H9 (cell line): ENCODE results near the gene C1orf122. TPM values are rescaled to one million over a fixed set of nuclear protein-coding genes. Genes with fewer than 3 reads are reported as not detected.

Source experiments
- DNase-seq: peaks from one replicate; pipeline ENCODE4 v3.0.0-alpha.2; 2017
- H2AFZ ChIP-seq: one replicate; pipeline ENCODE4 v1.6.1; 2013; ENCODE audit warnings: mild to moderate bottlenecking, low read length, control low read depth, moderate library complexity
- H2AK5ac ChIP-seq: 2 replicates; pipeline ENCODE4 v1.6.1; 2013; ENCODE audit warnings: low read length, control low read depth, mixed read lengths; ENCODE audit not compliant: insufficient read length
- H2BK120ac ChIP-seq: one replicate; pipeline ENCODE4 v1.6.1; 2013; ENCODE audit warnings: low read depth, mild to moderate bottlenecking, low read length, control low read depth, inconsistent platforms; ENCODE audit not compliant: poor library complexity, severe bottlenecking
- H2BK12ac ChIP-seq: 2 replicates; pipeline ENCODE4 v1.6.1; 2013; ENCODE audit warnings: low read length, control low read depth, mixed read lengths, low read depth; ENCODE audit not compliant: insufficient read length
- H2BK15ac ChIP-seq: 2 replicates; pipeline ENCODE4 v1.6.1; 2013; ENCODE audit warnings: low read depth, low read length, control low read depth
- H2BK20ac ChIP-seq: one replicate; pipeline ENCODE4 v1.6.1; 2013; ENCODE audit warnings: low read depth, mild to moderate bottlenecking, low read length, control low read depth, inconsistent platforms; ENCODE audit not compliant: poor library complexity, severe bottlenecking
- H2BK5ac ChIP-seq: 2 replicates; pipeline ENCODE4 v1.6.1; 2013; ENCODE audit warnings: low read length, control low read depth, mixed read lengths; ENCODE audit not compliant: insufficient read length
- H3K14ac ChIP-seq: 2 replicates; pipeline ENCODE4 v1.6.1; 2013; ENCODE audit warnings: low read length, control low read depth; ENCODE audit not compliant: insufficient read depth
- H3K18ac ChIP-seq: 2 replicates; pipeline ENCODE4 v1.6.1; 2013; ENCODE audit warnings: low read depth, mild to moderate bottlenecking, mixed read lengths, low read length, control low read depth; ENCODE audit not compliant: insufficient read length
- H3K23ac ChIP-seq: 2 replicates; pipeline ENCODE4 v1.6.1; 2013; ENCODE audit warnings: low read length, control low read depth, mixed read lengths, low read depth; ENCODE audit not compliant: insufficient read length
- H3K23me2 ChIP-seq: 2 replicates; pipeline ENCODE4 v1.6.1; 2013; ENCODE audit warnings: low read depth, mild to moderate bottlenecking, mixed read lengths, low read length, control low read depth; ENCODE audit not compliant: insufficient read length, poor library complexity, severe bottlenecking
- H3K27ac ChIP-seq: 2 replicates; pipeline ENCODE4 v1.5.1; 2013; ENCODE audit warnings: low read length, control low read depth, mixed read lengths, low read depth; ENCODE audit not compliant: insufficient read length
- H3K27me3 ChIP-seq: 2 replicates; pipeline ENCODE4 v1.6.1; 2013; ENCODE audit warnings: low read length, control low read depth, inconsistent platforms; ENCODE audit not compliant: insufficient read depth
- H3K4ac ChIP-seq: 2 replicates; pipeline ENCODE4 v1.6.1; 2013; ENCODE audit warnings: low read depth, mild to moderate bottlenecking, control low read depth, inconsistent platforms, low read length, moderate library complexity
- H3K4me1 ChIP-seq: 2 replicates; pipeline ENCODE4 v1.6.1; 2013; ENCODE audit warnings: low read length, control low read depth, inconsistent platforms; ENCODE audit not compliant: insufficient read depth
- H3K4me2 ChIP-seq: 2 replicates; pipeline ENCODE4 v1.6.1; 2013; ENCODE audit warnings: low read length, control low read depth, mixed read lengths; ENCODE audit not compliant: insufficient read length, insufficient read depth
- H3K56ac ChIP-seq: 2 replicates; pipeline ENCODE4 v1.6.1; 2013; ENCODE audit warnings: low read depth, mild to moderate bottlenecking, mixed read lengths, low read length, control low read depth; ENCODE audit not compliant: insufficient read length
- H3K79me1 ChIP-seq: 2 replicates; pipeline ENCODE4 v1.6.1; 2013; ENCODE audit warnings: low read depth, mild to moderate bottlenecking, moderate library complexity, low read length, control low read depth, inconsistent platforms; ENCODE audit not compliant: insufficient read depth, poor library complexity, severe bottlenecking
- H3K79me2 ChIP-seq: 2 replicates; pipeline ENCODE4 v1.6.1; 2013; ENCODE audit warnings: low read length, control low read depth, inconsistent platforms; ENCODE audit not compliant: insufficient read depth
- H3K9ac ChIP-seq: 2 replicates; pipeline ENCODE4 v1.6.1; 2013; ENCODE audit warnings: low read length, control low read depth, mixed read lengths; ENCODE audit not compliant: insufficient read length; ENCODE audit errors: extremely low read depth
- H3K9me3 ChIP-seq: one replicate; pipeline ENCODE4 v1.6.1; 2013; ENCODE audit warnings: low read depth, low read length, inconsistent platforms; ENCODE audit not compliant: control insufficient read depth
- H3T11ph ChIP-seq: one replicate; pipeline ENCODE4 v1.6.1; 2013; ENCODE audit warnings: mild to moderate bottlenecking, low read length, control low read depth, inconsistent platforms
- H4K20me1 ChIP-seq: one replicate; pipeline ENCODE4 v1.6.1; 2013; ENCODE audit not compliant: control insufficient read depth, insufficient read length, insufficient read depth
- H4K5ac ChIP-seq: 2 replicates; pipeline ENCODE4 v1.6.1; 2013; ENCODE audit warnings: low read depth, mild to moderate bottlenecking, mixed read lengths, low read length, control low read depth; ENCODE audit not compliant: insufficient read length
- H4K8ac ChIP-seq: replicated peaks from 2 replicates; pipeline ENCODE4 v1.6.1; 2013; ENCODE audit warnings: low read length, control low read depth, mixed read lengths, low read depth; ENCODE audit not compliant: insufficient read length
- H4K91ac ChIP-seq: 2 replicates; pipeline ENCODE4 v1.6.1; 2013; ENCODE audit warnings: low read depth, mild to moderate bottlenecking, moderate library complexity, mixed read lengths, low read length, control low read depth; ENCODE audit not compliant: insufficient read length
- H3K27ac Mint-ChIP-seq, 3 experiments: 2 replicates in 2 of 3; 3 replicates in 1 of 3; pipeline ENCODE4 v1.8.0; 2020 to 2021; ENCODE audit warnings: mixed read lengths in 3 of 3, mild to moderate bottlenecking in 1 of 3, moderate library complexity in 1 of 3
- H3K27me3 Mint-ChIP-seq: 2 replicates; pipeline ENCODE4 v1.8.0; 2021; ENCODE audit warnings: low read depth, mild to moderate bottlenecking, moderate library complexity, mixed read lengths
- H3K36me3 Mint-ChIP-seq, 3 experiments: 2 replicates in 2 of 3; 3 replicates in 1 of 3; pipeline ENCODE4 v1.8.0; 2020 to 2021; ENCODE audit warnings: low read depth in 3 of 3, mixed read lengths in 3 of 3; ENCODE audit not compliant: insufficient read depth in 1 of 3
- H3K4me1 Mint-ChIP-seq, 2 experiments: 2 replicates each; pipeline ENCODE4 v1.8.0; 2020; ENCODE audit warnings: mixed read lengths in 2 of 2
- H3K4me3 Mint-ChIP-seq, 2 experiments: 2 replicates in 1 of 2; 3 replicates in 1 of 2; pipeline ENCODE4 v1.8.0; 2020 to 2021; ENCODE audit warnings: mild to moderate bottlenecking in 2 of 2, mixed read lengths in 2 of 2, moderate library complexity in 1 of 2
- H3K9me3 Mint-ChIP-seq, 2 experiments: 2 replicates in 1 of 2; 3 replicates in 1 of 2; pipeline ENCODE4 v1.8.0; 2020; ENCODE audit warnings: mild to moderate bottlenecking in 2 of 2, mixed read lengths in 2 of 2, moderate library complexity in 1 of 2
- CTCF ChIP-seq: fragments of 200-600 bp; sonication (generic); conservative IDR thresholded peaks from 3 replicates; pipeline ENCODE4 v1.8.0; 2021; ENCODE audit warnings: antibody characterized with exemption, mild to moderate bottlenecking
- WGBS: extraction: QIAGEN DNeasy Blood & Tissue Kit; methylation state at CpG from one replicate; pipeline ENCODE4 v1.1.7; 2013; ENCODE audit warnings: missing lambda C conversion rate, low lambda C conversion rate, mixed read lengths; ENCODE audit not compliant: insufficient read length; ENCODE audit errors: extremely low coverage; 5-methylcytosine and 5-hydroxymethylcytosine counted together
- total RNA-seq: library from RNA; stranded (reverse); gene quantifications from 2 replicates; pipeline ENCODE4 v1.2.1, GENCODE V29; 2021

The C1orf122 gene
- total RNA-seq, 1 experiment from 2014 or later: 59.3 TPM

GRCh38 chr1:37813529-37814145 lies 6.0 kb downstream of the C1orf122 start:
- Histone ChIP-seq H2BK20ac (no peak overlapping the region), H3K79me2 (no peaks in the 10 kb centered on the region), H3K27ac (no peak overlapping the region), H3K23me2 (no peaks in the 10 kb centered on the region), H3K4me1 (no peaks in the 10 kb centered on the region), H2BK5ac (no peak overlapping the region), H3K9ac (no peak overlapping the region), H2AK5ac (no peak overlapping the region), H2BK15ac (no peak overlapping the region), H2AFZ (no peak overlapping the region), H2BK120ac (no peak overlapping the region), H3T11ph (no peak overlapping the region), H3K9me3 (no peaks in the 10 kb centered on the region), H3K4ac (no peak overlapping the region), H3K14ac (no peak overlapping the region), H4K20me1 (no peaks in the 10 kb centered on the region), H4K5ac (no peak overlapping the region), H3K56ac (no peak overlapping the region), H3K79me1 (no peaks in the 10 kb centered on the region), H3K23ac (no peak overlapping the region), H2BK12ac (no peak overlapping the region), H3K27me3 (no peaks in the 10 kb centered on the region), H4K91ac (no peak overlapping the region), H3K18ac (no peak overlapping the region), H4K8ac (no peak overlapping the region), H3K4me2 (no peak overlapping the region)
- Mint-ChIP-seq H3K27me3 (no peaks in the 10 kb centered on the region), H3K4me1 (peaks cover 7 to 17% of the 10 kb centered on the region in 2 experiments), H3K36me3 (peaks cover 4 to 47% (median 26%) of the 10 kb centered on the region in 3 experiments; a peak in 6 of 7 replicates), H3K27ac (no peak overlapping the region; a peak in 1 of 7 replicates), H3K4me3 (no peak overlapping the region), H3K9me3 (no peaks in the 10 kb centered on the region)
- DNase-seq: no peak
- no peak for TF ChIP-seq CTCF
- WGBS: no CpG with 5 or more reads among the region's 2 CpGs
